Muscle of leg (tissue), 11 donors: ENCODE results near the gene MAGI2. TPM values are rescaled to one million over a fixed set of nuclear protein-coding genes. Genes with fewer than 3 reads are reported as not detected.

Experiments
- DNase-seq: peaks from one replicate; pipeline ENCODE4 v3.0.0; 2013
- H3K27ac ChIP-seq: one replicate; pipeline ENCODE4 v1.5.1; 2013; ENCODE audit warnings: mild to moderate bottlenecking, low read length, control low read depth
- H3K27me3 ChIP-seq: one replicate; pipeline ENCODE4 v1.6.1; 2013; ENCODE audit warnings: low read length; ENCODE audit not compliant: control insufficient read depth, insufficient read depth
- H3K36me3 ChIP-seq: one replicate; pipeline ENCODE4 v1.6.1; 2013; ENCODE audit warnings: low read length; ENCODE audit not compliant: control insufficient read depth, insufficient read depth
- H3K4me1 ChIP-seq: one replicate; pipeline ENCODE4 v1.6.1; 2013; ENCODE audit warnings: low read length; ENCODE audit not compliant: control insufficient read depth, insufficient read depth
- H3K4me3 ChIP-seq: one replicate; pipeline ENCODE4 v1.5.1; 2013; ENCODE audit warnings: low read length, control low read depth
- H3K9me3 ChIP-seq: replicated peaks from 2 replicates; pipeline ENCODE4 v1.6.1; 2013; ENCODE audit warnings: low read depth, low read length; ENCODE audit not compliant: control insufficient read depth
- WGBS: methylation state at CpG from one replicate; pipeline ENCODE4 v1.1.5; 2013; ENCODE audit warnings: missing lambda C conversion rate; ENCODE audit not compliant: insufficient coverage; 5-methylcytosine and 5-hydroxymethylcytosine counted together
- polyA plus RNA-seq, 8 donors: library from polyadenylated mRNA; unstranded; fragments of 120-200 nt; gene quantifications; one replicate each; pipeline versions ENCODE4 v1.2.1 to v1.2.3, GENCODE V29; 2013; ENCODE audit warnings: inconsistent platforms in 1 of 8, low replicate concordance in 1 of 8; ENCODE audit not compliant: insufficient read length in 8 of 8, insufficient read depth in 1 of 8
- total RNA-seq: library from RNA; stranded (reverse); fragments of 120-200 nt; gene quantifications from one replicate; pipeline ENCODE4 v1.2.4, GENCODE V29; 2013

The MAGI2 gene
- total and polyA plus RNA-seq, 9 donors, result 3.5 to 6.3 (median 5.2) TPM

- Histone ChIP-seq H3K27me3 (no peaks in the 10 kb centered on the region), H3K27ac (no peak overlapping the region), H3K36me3 (no peaks in the 10 kb centered on the region), H3K4me3 (no peak overlapping the region), H3K9me3 (no peaks in the 10 kb centered on the region), H3K4me1 (no peaks in the 10 kb centered on the region)
- WGBS, result no CpG with 5 or more reads among the region's 3 CpGs
- no peak for DNase-seq
These were observed 741.4 kb downstream of the MAGI2 start for GRCh38 chr7:78712111-78712510.

GRCh38 chr7:78709658-78710057, 743.8 kb downstream of the MAGI2 start:
- H3K9me3 ChIP-seq, result no peaks in the 10 kb centered on the region
- 100% methylated on average over 1 of the region's 1 CpG for WGBS
- no peaks in the 10 kb centered on the region for H3K27me3 ChIP-seq
- H3K36me3 ChIP-seq, result no peaks in the 10 kb centered on the region
- no peak overlapping the region for H3K4me3 ChIP-seq
- DNase-seq, result no peak
- no peak overlapping the region for H3K27ac ChIP-seq
- H3K4me1 ChIP-seq, result no peaks in the 10 kb centered on the region

GRCh38 chr7:78704504-78704903, 749.0 kb downstream of the MAGI2 start:
- no CpG with 5 or more reads among the region's 3 CpGs for WGBS
- Histone ChIP-seq H3K9me3 (no peaks in the 10 kb centered on the region), H3K27ac (no peak overlapping the region), H3K4me3 (no peak overlapping the region), H3K27me3 (no peaks in the 10 kb centered on the region), H3K4me1 (no peaks in the 10 kb centered on the region), H3K36me3 (no peaks in the 10 kb centered on the region)
- DNase-seq, result no peak

DNA sequence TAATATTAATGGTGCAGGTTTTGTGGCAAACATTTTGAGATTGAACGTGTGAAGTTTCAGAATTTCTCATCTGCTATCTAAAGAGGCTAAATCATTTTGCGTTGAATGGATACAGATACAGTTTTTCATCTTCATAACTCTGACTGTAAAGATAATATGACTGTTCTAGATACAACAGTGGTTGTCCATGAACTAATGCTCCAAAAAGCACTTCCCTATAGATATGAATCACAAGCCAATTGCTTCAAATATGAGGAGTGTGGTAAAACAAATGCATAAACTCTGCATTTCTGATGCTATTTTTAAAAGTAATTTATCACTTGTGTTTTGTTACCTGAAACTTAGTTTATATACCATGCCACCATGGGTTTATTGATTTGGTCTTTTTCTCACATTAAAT, 750.1 kb downstream of the MAGI2 start:
- no peak overlapping the region for H3K4me3 ChIP-seq
- no peak for DNase-seq
- no peak overlapping the region for H3K27ac ChIP-seq
- no peaks in the 10 kb centered on the region for H3K27me3 ChIP-seq
- no CpG with 5 or more reads among the region's 2 CpGs for WGBS
- H3K9me3 ChIP-seq, result no peaks in the 10 kb centered on the region
- no peaks in the 10 kb centered on the region for H3K36me3 ChIP-seq
- no peaks in the 10 kb centered on the region for H3K4me1 ChIP-seq

DNA sequence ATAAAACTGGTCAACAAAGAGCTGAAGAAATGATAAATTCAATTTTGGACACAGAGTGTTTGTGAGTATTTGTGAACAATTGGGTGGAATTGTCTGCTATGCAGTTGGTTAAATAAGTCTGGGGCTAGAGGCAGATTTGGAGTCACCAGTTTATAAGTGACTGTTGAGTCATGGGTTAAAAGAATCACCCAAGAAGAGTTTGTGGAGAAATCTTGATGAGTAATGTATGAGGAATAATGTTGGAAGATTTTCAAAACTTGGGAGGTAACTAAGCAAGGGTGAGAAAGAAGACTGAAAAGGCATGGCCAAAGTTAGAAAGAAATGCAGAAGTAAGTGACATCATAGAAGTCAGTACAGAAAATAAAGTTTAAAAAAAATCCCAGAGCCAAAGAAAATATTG, 750.7 kb downstream of the MAGI2 start:
- H3K4me3 ChIP-seq, result no peak overlapping the region
- no peaks in the 10 kb centered on the region for H3K4me1 ChIP-seq
- H3K36me3 ChIP-seq, result no peaks in the 10 kb centered on the region
- no peak overlapping the region for H3K27ac ChIP-seq
- no peaks in the 10 kb centered on the region for H3K9me3 ChIP-seq
- peak; percentile 53 for DNase-seq
- no peaks in the 10 kb centered on the region for H3K27me3 ChIP-seq

DNA sequence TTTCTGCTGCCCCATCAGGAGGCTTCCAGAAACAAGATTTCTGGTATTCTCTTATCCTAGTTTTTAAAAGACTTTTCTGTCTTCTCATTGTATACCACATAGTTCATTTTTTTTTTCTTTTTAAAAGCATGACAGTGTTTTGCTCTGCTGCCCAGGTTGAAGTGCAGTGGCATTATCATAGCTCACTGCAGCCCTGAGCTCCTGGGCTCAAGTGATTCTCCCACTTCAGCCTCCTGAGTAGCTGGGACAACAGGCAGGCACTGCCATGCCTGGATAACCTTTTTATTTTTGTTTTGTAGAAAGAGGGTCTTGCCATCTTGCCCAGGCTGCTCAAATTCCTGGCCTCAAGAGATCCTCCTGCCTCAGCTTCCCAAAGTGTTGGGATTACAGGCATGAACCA, 757.6 kb downstream of the MAGI2 start:
- Histone ChIP-seq H3K36me3 (no peaks in the 10 kb centered on the region), H3K9me3 (no peaks in the 10 kb centered on the region), H3K4me3 (no peak overlapping the region), H3K27me3 (no peaks in the 10 kb centered on the region), H3K4me1 (no peaks in the 10 kb centered on the region), H3K27ac (no peak overlapping the region)
- DNase-seq, result no peak

GRCh38 chr7:78691584-78691983, 761.9 kb downstream of the MAGI2 start:
- DNase-seq, result no peak
- no peaks in the 10 kb centered on the region for H3K4me1 ChIP-seq
- no peak overlapping the region for H3K27ac ChIP-seq
- WGBS, result no CpG with 5 or more reads among the region's 3 CpGs
- no peaks in the 10 kb centered on the region for H3K36me3 ChIP-seq
- no peaks in the 10 kb centered on the region for H3K9me3 ChIP-seq
- no peak overlapping the region for H3K4me3 ChIP-seq
- H3K27me3 ChIP-seq, result no peaks in the 10 kb centered on the region

- Histone ChIP-seq H3K4me3 (no peak overlapping the region), H3K9me3 (no peaks in the 10 kb centered on the region), H3K36me3 (no peaks in the 10 kb centered on the region), H3K27me3 (no peaks in the 10 kb centered on the region), H3K4me1 (no peaks in the 10 kb centered on the region), H3K27ac (no peak overlapping the region)
- no peak for DNase-seq
- WGBS, result 93% methylated on average over 2 of the region's 4 CpGs
These were observed 763.3 kb downstream of the MAGI2 start for GRCh38 chr7:78690174-78690573.

GRCh38 chr7:78688376-78688775, 765.1 kb downstream of the MAGI2 start:
- Histone ChIP-seq H3K36me3 (no peaks in the 10 kb centered on the region), H3K4me1 (no peaks in the 10 kb centered on the region), H3K27me3 (no peaks in the 10 kb centered on the region), H3K27ac (no peak overlapping the region), H3K9me3 (no peaks in the 10 kb centered on the region), H3K4me3 (no peak overlapping the region)
- no CpG with 5 or more reads among the region's 2 CpGs for WGBS
- no peak for DNase-seq

- no CpG with 5 or more reads among the region's 6 CpGs for WGBS
- H3K4me3 ChIP-seq, result no peak overlapping the region
- H3K27ac ChIP-seq, result no peak overlapping the region
- no peak for DNase-seq
- H3K9me3 ChIP-seq, result no peaks in the 10 kb centered on the region
- H3K36me3 ChIP-seq, result no peaks in the 10 kb centered on the region
- no peaks in the 10 kb centered on the region for H3K27me3 ChIP-seq
- H3K4me1 ChIP-seq, result no peaks in the 10 kb centered on the region
These were observed 767.3 kb downstream of the MAGI2 start for GRCh38 chr7:78686189-78686588.

DNA sequence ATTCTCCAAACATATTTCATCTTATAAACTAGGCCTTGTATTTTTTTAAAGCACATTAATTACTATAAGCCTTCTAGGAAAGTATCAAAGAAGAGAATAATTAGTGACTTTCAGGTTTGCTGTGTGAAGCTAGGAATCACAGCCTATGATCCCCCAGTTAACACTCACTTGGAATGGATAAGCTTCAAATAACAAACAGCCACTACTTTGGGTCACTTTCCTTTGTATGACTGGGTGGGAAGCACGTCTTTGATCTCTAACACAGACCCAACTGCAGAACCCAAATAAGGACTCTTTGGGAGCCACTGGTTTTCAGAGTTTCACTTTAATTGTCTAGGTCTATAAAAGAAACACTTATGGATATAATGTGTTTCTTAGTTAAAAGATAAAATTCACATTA, 769.3 kb downstream of the MAGI2 start:
- no peak for DNase-seq
- no CpG with 5 or more reads among the region's 1 CpG for WGBS
- Histone ChIP-seq H3K27ac (no peak overlapping the region), H3K36me3 (no peaks in the 10 kb centered on the region), H3K4me1 (no peaks in the 10 kb centered on the region), H3K9me3 (no peaks in the 10 kb centered on the region), H3K27me3 (no peaks in the 10 kb centered on the region), H3K4me3 (no peak overlapping the region)
